Measurements from ENCODE around the gene EGFR. TPM values are rescaled to one million over a fixed set of nuclear protein-coding genes. Genes with fewer than 3 reads are reported as not detected.

EGFR gene
- total RNA-seq, 2 donors from 2014 or later: 78.3 to 112 TPM

DNA sequence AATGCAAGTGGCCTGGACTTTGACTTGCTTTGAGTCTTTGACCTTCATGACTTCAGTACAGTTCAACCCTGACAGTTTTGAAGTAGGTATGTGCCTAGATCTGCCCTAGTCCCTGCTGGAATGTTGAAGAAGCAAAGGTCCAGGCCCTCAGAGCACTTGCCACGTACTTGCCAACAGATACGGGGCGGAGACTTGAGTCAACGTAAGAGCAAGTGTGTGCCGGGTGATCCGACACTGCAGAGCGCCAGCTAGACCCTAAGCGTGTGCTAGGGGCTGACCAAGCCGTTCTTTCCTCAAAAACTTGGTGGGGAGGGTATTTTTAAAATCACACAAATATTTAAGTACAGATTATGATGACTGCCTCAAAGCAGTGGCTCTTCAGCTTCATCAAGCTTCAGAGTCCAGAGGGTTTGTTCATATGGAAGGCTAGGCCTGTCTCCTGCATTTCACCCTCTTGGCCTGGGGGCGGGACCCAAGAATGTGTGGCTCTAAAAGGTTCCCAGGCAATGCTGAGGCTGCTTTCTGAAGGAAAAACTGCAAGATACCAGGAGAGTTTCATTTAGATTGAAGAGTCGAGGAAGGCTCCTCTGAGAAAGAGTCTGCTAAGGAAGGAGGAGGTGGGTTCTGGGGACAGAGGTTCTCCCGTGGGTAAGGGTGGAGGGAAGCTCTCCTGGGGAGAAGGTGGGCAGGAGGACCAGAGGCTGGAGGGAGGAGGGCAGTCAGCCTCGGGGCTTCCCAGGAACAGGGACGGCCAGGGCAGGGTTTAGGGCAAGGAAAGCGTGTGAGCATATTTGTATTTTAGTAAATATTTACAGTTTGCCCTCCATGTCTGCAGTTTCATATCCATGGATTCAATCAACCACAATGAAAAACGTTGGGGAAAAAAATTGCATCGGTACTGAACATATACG is 160.3 kb downstream of the EGFR start:
- TF ChIP-seq POLR2AphosphoS5 (IDR thresholded peaks at IDR 0.05) (no peak), POLR2A (IDR thresholded peaks at IDR 0.05) (no peak)
- TF ChIP-seq, protein P1, sequence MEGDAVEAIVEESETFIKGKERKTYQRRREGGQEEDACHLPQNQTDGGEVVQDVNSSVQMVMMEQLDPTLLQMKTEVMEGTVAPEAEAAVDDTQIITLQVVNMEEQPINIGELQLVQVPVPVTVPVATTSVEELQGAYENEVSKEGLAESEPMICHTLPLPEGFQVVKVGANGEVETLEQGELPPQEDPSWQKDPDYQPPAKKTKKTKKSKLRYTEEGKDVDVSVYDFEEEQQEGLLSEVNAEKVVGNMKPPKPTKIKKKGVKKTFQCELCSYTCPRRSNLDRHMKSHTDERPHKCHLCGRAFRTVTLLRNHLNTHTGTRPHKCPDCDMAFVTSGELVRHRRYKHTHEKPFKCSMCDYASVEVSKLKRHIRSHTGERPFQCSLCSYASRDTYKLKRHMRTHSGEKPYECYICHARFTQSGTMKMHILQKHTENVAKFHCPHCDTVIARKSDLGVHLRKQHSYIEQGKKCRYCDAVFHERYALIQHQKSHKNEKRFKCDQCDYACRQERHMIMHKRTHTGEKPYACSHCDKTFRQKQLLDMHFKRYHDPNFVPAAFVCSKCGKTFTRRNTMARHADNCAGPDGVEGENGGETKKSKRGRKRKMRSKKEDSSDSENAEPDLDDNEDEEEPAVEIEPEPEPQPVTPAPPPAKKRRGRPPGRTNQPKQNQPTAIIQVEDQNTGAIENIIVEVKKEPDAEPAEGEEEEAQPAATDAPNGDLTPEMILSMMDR (IDR thresholded peaks at IDR 0.05): no peak
- H3K9me3 ChIP-seq: no peaks in the 10 kb centered on the region
- H3K4me1 ChIP-seq (replicated peaks): peaks cover 43% of the 10 kb centered on the region
- DNase-seq (ENCODE audit: low spot score): no peak
- no peaks in the 10 kb centered on the region for H3K27me3 ChIP-seq (replicated peaks; ENCODE audit: insufficient read depth)
- intact Hi-C loops (cut with DNase I): loop anchor here (10.0 kb wide), 1 partner anchor 64 kb away; no protein-coding TSS in a partner anchor
- no peaks in the 10 kb centered on the region for H3K36me3 ChIP-seq
- no peak overlapping the region for H3K4me3 ChIP-seq
- peak overlapping the region; percentile 85 to 88 for H3K27ac ChIP-seq
- WGBS: 70% methylated on average over 18 of the region's 18 CpGs

DNA sequence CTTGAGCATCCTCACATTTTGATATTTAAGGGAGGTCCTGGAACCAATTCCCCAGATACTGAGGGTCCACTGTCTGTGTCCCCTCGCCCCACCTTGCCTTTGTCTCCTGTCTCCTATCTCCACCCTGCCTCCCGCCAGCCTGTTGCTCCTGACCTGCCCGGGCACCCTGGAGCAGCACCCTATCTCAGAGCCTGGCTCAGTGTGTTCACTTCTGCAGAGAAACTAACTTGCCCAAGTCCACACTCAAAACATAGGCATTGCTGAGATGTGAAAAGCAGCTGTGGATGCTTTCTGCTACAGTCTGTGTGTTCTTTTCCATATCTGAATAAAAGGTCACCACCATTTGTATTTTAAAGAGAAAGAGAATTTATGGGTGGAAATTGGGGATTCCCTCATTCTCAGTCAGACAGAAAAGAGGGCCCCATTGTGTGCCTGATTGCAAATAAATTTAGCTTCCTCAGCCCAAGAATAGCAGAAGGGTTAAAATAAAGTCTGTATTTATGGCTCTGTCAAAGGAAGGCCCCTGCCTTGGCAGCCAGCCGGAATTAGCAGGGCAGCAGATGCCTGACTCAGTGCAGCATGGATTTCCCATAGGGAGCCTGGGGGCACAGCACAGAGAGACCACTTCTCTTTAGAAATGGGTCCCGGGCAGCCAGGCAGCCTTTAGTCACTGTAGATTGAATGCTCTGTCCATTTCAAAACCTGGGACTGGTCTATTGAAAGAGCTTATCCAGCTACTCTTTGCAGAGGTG is 161.3 kb downstream of the EGFR start:
- DNase-seq (ENCODE audit: low spot score): no peak
- Histone ChIP-seq H3K4me1 (replicated peaks) (peaks cover 47% of the 10 kb centered on the region), H3K4me3 (no peak overlapping the region), H3K27ac (peak overlapping the region; percentile 61 to 88), H3K9me3 (no peaks in the 10 kb centered on the region), H3K27me3 (replicated peaks; ENCODE audit: insufficient read depth) (no peaks in the 10 kb centered on the region), H3K36me3 (no peaks in the 10 kb centered on the region)
- TF ChIP-seq POLR2AphosphoS5 (IDR thresholded peaks at IDR 0.05) (no peak), POLR2A (IDR thresholded peaks at IDR 0.05) (no peak)
- TF ChIP-seq, protein P1 (IDR thresholded peaks at IDR 0.05): no peak
- 55% methylated on average over 5 of the region's 5 CpGs for WGBS
- intact Hi-C loops (cut with DNase I): loop anchor here (10.0 kb wide), 1 partner anchor 65 kb away; no protein-coding TSS in a partner anchor

DNA sequence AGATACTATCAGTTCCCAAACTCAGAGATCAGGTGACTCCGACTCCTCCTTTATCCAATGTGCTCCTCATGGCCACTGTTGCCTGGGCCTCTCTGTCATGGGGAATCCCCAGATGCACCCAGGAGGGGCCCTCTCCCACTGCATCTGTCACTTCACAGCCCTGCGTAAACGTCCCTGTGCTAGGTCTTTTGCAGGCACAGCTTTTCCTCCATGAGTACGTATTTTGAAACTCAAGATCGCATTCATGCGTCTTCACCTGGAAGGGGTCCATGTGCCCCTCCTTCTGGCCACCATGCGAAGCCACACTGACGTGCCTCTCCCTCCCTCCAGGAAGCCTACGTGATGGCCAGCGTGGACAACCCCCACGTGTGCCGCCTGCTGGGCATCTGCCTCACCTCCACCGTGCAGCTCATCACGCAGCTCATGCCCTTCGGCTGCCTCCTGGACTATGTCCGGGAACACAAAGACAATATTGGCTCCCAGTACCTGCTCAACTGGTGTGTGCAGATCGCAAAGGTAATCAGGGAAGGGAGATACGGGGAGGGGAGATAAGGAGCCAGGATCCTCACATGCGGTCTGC is 162.2 kb downstream of the EGFR start:
- peak overlapping the region; percentile 61 to 88 for H3K27ac ChIP-seq
- intact Hi-C loops (cut with DNase I): no loop called here

DNA sequence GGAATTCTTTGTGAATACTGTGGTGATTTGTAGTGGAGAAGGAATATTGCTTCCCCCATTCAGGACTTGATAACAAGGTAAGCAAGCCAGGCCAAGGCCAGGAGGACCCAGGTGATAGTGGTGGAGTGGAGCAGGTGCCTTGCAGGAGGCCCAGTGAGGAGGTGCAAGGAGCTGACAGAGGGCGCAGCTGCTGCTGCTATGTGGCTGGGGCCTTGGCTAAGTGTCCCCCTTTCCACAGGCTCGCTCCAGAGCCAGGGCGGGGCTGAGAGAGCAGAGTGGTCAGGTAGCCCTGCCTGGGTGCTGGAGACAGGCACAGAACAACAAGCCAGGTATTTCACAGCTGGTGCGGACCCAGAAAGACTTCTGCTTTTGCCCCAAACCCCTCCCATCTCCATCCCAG is 162.9 kb downstream of the EGFR start:
- TF ChIP-seq POLR2AphosphoS5 (IDR thresholded peaks at IDR 0.05) (no peak), POLR2A (IDR thresholded peaks at IDR 0.05) (no peak)
- TF ChIP-seq, protein P1 (IDR thresholded peaks at IDR 0.05): no peak
- H3K9me3 ChIP-seq: no peaks in the 10 kb centered on the region
- intact Hi-C loops (cut with DNase I): no loop called here
- no peaks in the 10 kb centered on the region for H3K27me3 ChIP-seq (replicated peaks; ENCODE audit: insufficient read depth)
- peak overlapping the region; percentile 61 to 88 for H3K27ac ChIP-seq
- H3K36me3 ChIP-seq: no peaks in the 10 kb centered on the region
- DNase-seq (ENCODE audit: low spot score): no peak
- WGBS: 93% methylated on average over 4 of the region's 4 CpGs
- H3K4me1 ChIP-seq (replicated peaks): peaks cover 52% of the 10 kb centered on the region
- no peak overlapping the region for H3K4me3 ChIP-seq

More for the DNA sequence above, 162.2 kb downstream of the EGFR start:
- TF ChIP-seq POLR2A (IDR thresholded peaks at IDR 0.05): no peak
- peak; percentile 95 for TF ChIP-seq POLR2AphosphoS5 (IDR thresholded peaks at IDR 0.05)
- TF ChIP-seq, protein P1 (IDR thresholded peaks at IDR 0.05): peak in 2 of 4 experiments; percentile 53 to 56
- Histone ChIP-seq H3K36me3 (no peaks in the 10 kb centered on the region), H3K4me3 (no peak overlapping the region), H3K4me1 (replicated peaks) (peaks cover 51% of the 10 kb centered on the region), H3K9me3 (no peaks in the 10 kb centered on the region), H3K27me3 (replicated peaks; ENCODE audit: insufficient read depth) (no peaks in the 10 kb centered on the region)
- peak; percentile 89 for DNase-seq (ENCODE audit: low spot score)
- WGBS: 53% methylated on average over 16 of the region's 19 CpGs

Data from prostate gland (tissue), 2 donors.